Measurements from ENCODE around the gene TLCD4. TPM values are rescaled to one million over a fixed set of nuclear protein-coding genes. Genes with fewer than 3 reads are reported as not detected.
A peak's percentile ranks its signal among the peaks of the same experiment; 100 is the strongest.

Gene TLCD4
- total and polyA plus RNA-seq, 2 of the 13 experiments (the other 11 are each of a cell fraction or from before 2014, with no cell fraction given): 4.7 to 14.5 TPM

DNA sequence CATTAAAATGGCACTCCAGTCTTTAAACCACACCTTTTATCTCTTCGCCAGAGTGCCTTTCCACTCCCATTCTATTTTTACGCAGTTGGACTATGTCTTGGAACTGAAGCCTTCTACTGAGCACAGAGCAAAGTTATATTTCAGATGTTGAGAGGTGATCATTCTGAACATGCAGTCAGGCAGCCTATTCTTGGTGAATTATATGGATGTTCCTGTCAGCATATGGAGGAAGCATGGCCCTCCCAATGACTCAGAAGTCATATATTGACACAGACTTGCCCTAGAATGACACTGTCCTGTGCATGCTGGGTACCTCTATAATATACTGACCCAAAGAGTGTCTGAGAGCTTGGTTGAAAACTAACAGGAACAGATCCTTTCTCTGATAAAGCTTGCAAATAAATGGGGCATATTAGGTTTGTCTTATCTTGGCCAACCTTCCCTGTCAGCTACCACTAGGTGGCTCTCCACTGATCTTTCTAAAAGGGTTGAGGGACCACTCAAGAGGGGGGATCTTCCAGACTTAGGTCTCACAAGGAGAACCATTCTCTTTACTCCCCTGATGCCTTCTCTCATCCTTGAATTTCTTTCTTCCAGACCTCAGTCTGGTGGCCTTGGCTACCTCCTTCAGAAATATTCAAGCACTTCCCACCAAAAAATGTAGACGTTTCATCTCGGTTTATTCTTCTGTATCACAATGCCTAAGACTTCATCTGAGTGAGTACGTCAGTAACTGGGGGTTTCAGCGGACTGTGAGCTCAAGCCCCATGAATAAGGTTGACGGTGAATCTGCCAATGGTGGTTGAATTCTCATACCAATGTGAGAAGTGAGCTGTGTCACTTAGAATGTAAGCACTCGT lies 32.6 kb upstream of the TLCD4 start (continued):
- TF ChIP-seq, protein P1, sequence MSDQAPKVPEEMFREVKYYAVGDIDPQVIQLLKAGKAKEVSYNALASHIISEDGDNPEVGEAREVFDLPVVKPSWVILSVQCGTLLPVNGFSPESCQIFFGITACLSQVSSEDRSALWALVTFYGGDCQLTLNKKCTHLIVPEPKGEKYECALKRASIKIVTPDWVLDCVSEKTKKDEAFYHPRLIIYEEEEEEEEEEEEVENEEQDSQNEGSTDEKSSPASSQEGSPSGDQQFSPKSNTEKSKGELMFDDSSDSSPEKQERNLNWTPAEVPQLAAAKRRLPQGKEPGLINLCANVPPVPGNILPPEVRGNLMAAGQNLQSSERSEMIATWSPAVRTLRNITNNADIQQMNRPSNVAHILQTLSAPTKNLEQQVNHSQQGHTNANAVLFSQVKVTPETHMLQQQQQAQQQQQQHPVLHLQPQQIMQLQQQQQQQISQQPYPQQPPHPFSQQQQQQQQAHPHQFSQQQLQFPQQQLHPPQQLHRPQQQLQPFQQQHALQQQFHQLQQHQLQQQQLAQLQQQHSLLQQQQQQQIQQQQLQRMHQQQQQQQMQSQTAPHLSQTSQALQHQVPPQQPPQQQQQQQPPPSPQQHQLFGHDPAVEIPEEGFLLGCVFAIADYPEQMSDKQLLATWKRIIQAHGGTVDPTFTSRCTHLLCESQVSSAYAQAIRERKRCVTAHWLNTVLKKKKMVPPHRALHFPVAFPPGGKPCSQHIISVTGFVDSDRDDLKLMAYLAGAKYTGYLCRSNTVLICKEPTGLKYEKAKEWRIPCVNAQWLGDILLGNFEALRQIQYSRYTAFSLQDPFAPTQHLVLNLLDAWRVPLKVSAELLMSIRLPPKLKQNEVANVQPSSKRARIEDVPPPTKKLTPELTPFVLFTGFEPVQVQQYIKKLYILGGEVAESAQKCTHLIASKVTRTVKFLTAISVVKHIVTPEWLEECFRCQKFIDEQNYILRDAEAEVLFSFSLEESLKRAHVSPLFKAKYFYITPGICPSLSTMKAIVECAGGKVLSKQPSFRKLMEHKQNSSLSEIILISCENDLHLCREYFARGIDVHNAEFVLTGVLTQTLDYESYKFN (CRISPR knock-in tag; conservative IDR thresholded peaks at IDR 0.05): peak; percentile 47; the same call in 1 of the 2 replicates
- TF ChIP-seq SUZ12 (IDR thresholded peaks at IDR 0.05; ENCODE audit: low read depth, low read length): no peak
- no peak for TF ChIP-seq ZNF407 (CRISPR knock-in tag; IDR thresholded peaks at IDR 0.05; ENCODE audit: not compliant biosample characterization)
- no peak for TF ChIP-seq KMT2A (CRISPR knock-in tag; IDR thresholded peaks at IDR 0.05)
- TF ChIP-seq ZNF317 (CRISPR knock-in tag; IDR thresholded peaks at IDR 0.05): no peak
- TF ChIP-seq ARID5B (CRISPR knock-in tag; IDR thresholded peaks at IDR 0.05): peak; percentile 67
- no peak for TF ChIP-seq ZNF30 (CRISPR knock-in tag; IDR thresholded peaks at IDR 0.05)
- peak; percentile 46 for TF ChIP-seq GATAD2A (CRISPR knock-in tag; IDR thresholded peaks at IDR 0.05)
- TF ChIP-seq HNRNPK (IDR thresholded peaks at IDR 0.05; ENCODE audit: low read depth, low read length, poor library complexity, severe bottlenecking): no peak
- no peak for TF ChIP-seq ZNF605 (CRISPR knock-in tag; IDR thresholded peaks at IDR 0.05)
- TF ChIP-seq PHF21A (CRISPR knock-in tag; IDR thresholded peaks at IDR 0.05): peak; percentile 53; the same call in 1 of the 2 replicates
- TF ChIP-seq ZNF143 (CRISPR knock-in tag; IDR thresholded peaks at IDR 0.05): peak; percentile 35; the same call in 1 of the 2 replicates
- no peak for TF ChIP-seq ZBTB1 (CRISPR knock-in tag; IDR thresholded peaks at IDR 0.05; ENCODE audit: borderline replicate concordance)
